ENCODE measurements around the gene MAP3K19.

Gene MAP3K19

DNA sequence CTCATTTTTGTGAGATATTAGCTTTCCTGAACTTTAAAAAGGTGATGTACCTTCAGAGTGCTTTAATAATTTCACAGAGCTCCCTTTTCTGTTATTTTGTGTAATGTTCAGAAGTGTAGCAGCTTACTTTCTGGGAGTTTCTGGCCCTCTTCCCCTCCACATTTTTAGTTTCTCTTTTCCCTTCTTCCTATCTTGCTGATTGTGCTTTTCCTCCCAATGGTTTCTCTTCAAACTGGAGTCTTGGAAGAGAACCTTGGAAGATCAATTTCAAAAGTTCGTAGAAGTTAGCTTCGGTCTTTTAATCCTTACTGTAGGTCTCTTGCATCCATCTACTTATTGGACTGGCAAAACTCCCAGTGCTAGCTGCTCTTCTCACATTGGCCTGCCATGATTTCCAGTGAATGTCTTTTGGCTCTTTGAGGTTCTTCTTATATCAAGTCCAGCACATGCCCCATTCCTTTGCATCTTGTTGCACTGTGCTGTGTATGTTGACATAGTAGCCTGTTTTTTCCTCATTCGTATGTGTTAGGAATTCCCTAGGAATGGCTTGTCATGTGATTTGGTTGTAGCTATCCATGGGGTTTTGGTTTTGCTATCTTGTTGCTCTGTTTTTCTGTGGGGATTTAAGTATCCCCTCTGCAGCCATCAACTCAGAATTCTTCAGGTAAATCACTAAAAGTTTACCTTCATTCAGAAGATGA lies 120.9 kb downstream of the MAP3K19 start:
- DNase-seq: no peak

DNA sequence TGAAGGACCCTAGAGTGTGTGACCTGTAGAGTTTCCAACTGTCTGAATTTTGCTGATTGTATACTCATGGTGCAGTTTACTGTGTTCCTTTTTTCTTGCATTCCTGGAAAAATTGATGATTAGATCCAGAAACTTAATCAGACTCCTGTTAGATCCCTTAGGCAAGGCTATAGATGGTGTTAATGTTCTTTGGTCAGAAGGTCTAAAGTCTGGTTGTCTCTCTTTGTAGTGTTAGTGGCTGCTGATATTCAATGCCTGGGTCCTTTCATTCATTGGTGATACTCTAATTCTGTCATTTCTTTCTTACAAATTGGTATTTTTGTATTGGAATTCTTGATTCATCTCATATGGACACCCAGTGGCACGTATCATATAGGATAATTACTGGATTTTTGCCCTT lies 122.3 kb downstream of the MAP3K19 start:
- no peak for DNase-seq

DNA sequence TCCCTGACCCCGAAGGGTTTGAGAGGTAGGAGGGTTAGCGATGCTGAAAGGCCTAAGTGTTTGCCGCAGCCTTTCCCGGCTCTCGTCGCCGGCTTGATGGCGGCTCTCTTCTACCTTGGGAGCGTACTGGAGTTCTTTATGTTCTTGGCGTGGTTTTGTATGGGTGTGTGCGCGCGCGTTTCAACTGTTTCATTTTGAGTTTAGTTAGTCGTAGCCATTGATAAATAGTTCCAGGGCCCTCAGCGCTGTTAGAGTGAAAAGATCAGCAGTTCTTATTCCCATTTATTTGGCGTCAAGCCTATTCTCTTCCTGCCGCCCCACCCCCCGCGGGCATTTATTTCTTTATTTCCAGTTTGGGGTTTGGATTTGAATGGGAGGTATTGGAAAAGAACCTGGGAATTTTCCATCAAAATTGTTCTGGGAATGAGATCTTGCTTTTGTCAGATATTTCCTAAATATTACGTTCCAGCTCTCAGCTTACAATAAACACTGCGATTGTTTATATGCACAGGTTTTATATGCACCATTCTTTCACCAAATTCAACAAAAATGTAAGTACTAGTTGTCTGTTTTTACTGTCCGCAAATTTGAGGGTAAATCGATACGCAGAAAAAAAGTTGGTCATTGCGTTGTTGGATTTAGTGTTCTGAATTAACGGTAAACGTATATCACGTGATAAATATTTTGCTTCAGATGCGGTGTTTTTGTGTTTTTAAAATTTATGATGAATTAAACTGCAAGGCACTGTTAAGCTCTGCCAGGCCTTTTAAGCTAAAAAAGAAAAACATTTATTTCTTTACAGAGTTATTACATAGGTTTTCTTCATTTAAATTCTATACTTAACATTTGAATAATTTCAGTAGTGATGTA lies 127.7 kb downstream of the MAP3K19 start:
- peak; percentile 27 for DNase-seq

DNA sequence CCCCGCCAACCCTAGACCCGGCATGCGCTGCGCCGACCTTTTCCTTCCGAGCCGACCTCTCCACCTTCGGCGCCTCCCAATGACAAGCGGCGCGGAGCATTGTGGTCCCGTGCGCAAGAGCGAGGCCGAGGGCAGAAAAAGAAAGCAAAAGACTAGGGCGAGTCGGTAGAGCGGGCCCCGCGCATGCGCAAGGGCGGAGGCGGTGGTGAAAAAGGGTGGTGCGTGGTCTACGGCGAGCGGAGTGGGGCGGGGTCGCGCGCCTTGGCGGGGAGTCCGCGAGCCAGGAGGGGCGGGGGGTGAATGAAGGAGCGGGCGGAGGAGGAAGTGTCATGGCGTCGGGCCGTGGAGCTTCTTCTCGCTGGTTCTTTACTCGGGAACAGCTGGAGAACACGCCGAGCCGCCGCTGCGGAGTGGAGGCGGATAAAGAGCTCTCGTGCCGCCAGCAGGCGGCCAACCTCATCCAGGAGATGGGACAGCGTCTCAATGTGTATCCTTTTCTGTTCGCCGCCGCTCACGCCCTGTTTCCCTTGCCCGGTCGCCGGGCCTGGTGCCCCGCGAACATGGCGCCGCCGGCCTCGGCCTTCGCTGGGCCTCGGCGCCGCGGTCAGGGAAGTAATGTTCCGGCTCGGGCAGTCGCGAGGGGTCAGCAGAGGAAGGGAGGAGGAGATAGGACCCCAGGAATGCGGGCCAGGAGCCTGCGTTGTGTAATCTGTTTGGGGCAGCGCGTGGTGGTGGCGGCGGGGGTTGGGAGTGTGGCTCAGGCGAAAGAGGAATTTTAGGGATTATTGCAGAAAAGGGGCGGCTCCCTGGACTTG lies 128.5 kb downstream of the MAP3K19 start, which contains the start of gene CCNT2:
CCNT2 (plus strand) TSS at position 297 of the 815 bp plus-strand sequence; CDS start at position 330, 33 bp downstream.
- peak; percentile 100 for DNase-seq

DNA sequence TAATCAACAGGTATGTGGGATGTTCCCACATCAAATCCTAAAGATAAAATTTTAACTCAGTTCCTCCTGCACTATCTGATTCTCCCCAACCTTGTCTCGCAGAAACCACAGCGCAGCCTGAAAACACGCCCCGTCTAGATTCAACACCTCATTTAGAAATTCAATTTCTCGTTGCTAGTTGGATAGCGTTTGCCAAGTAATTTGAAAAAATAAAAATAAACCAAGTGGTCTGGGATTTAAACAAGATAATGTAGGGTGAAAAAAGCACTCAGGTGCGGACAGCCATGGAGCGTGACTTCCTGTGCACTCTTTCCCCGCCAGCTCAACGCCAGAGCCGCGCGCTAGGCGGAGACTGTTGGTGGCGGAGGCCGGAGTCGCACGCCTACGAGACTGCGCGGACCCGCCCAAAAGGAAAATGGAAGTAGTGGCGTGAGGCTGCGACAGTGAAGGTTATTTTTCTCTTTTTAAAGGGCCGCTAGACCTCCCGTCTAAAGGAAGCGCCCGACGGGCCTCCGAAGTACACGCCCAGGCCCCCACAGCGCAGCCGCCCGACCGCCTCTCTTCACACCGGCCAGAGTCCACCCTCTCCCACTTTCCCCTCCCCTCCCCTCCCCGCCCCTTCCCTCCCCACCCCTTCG lies 129.2 kb downstream of the MAP3K19 start:
- DNase-seq: no peak

DNA sequence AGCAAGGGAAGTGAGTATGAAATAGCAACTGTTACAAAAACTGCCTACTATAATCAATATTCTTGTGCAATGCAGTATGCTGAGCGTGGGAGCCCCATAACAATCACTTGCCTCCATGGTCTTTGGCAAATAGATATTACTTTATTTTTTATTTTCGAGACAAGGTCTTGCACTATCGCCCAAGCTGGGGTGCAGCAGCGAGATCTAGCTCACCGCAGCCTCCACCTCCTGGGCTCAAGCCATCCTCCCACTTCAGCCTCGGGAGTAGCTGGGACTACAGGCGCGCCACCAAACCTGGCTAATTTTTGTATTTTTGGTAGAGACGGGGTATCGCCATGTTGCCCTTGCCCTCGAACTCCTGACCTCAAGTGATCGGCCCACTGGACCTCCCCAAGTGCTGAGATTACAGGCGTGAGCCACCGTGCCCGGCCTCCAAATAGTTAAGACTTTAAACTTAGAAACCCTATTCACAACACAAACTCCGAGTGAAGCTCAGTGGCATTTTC lies 129.8 kb downstream of the MAP3K19 start:
- no peak for DNase-seq
